HG03045 (cell line): ENCODE measurements around the gene KIAA0040.

Source experiments
- ATAC-seq: cut with Tn5 transposase; IDR thresholded peaks from one replicate; pipeline ENCODE4 v1.9.1; 2021; ENCODE audit warnings: mild to moderate bottlenecking, moderate library complexity; ENCODE audit not compliant: unreplicated experiment

Gene KIAA0040

DNA sequence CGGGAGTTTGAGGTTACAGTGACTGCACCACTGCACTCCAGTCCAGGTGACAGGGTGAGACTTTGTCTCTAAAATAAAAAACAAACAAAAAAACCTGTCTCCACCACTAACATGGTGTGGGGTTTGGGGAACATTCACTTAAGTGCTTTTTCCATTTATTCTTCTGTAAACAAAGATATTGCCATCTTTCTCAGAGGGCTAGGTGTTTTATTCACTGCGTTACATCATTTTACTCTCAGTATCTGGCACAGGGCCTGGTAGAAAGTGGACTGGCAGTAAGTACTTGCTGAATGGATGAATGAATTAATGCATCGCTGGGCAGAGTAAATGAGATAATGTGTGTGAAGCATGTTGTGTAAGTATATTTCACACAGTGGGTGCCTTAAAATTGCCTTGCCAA lies 20.1 kb downstream of the KIAA0040 start:
- no peak for ATAC-seq

- ATAC-seq, result no peak
These were observed 21.3 kb downstream of the KIAA0040 start for GRCh38 chr1:175171036-175171913.

DNA sequence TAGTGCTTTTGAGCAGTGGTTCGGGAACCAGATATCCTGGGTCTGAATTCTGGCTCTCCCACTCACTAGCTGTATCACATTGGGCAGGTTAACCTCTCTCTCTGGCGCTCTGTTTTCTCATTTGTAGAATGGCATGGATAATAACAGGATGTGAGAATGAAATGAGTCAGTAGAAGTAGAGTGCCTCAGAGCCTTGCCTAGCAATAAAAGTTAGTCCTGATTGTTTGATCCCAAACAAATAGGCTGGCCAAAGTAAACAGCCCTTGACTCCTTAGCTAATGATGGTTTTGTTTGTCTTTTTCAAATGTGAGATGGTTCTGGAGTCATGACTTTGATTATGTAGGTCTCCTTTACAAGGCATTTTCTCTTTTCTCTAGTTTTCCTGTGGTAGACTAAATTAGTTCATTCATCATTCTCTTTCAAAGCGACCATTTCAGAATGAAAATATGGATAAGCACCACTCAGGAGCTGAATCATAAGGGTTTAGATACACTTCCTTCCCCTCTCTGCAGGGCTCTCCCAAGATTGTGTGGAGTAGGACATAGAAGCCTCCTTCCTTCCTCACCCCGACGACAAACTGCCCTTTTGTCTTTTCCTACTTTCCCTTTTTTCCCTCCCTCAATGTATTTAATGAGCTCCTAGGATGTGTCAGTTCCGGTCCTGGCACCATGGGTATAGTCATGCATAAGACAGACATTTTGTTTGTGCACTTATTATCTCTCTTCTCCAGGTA lies 23.1 kb downstream of the KIAA0040 start:
- ATAC-seq, result no peak

DNA sequence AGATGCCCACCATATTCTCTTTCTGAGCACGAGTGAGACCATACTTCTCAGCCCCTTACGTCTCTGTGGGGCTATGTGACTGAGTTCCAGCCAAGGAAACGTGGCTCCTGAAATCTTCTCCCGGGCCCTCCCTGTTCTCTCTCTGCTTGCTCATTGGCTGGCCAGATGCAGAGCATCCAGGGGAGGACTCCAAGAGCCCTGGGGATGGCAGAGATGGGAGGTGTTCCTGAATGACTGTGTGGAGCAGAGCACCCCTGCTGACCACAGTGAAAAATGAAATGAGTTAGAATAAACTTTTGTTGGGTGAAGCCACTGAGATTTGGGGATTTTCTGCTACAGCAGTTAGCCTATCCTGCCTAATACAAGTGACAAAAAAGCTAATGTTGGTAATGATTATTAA lies 23.8 kb downstream of the KIAA0040 start:
- ATAC-seq, result no peak

- ATAC-seq, result no peak
These were observed 24.7 kb downstream of the KIAA0040 start for GRCh38 chr1:175167861-175168260.

DNA sequence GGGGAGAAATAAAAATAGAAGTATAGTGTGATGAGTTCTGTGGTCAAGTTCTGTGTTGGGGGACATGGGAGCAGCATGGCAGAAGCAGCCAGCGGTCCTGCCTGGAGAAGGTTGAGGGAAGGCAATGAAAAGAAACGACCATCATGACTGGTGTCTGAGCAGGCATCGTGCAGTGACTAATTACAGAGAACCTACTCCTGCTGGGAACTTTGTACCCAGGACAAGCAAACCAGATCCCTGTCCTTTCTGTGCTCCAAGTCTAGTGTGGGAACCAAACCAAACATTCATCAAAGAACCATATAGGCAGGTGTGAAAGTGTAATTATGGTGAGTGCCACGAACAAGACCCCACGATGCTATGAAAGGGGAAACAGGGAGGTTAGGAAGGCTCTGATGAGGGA lies 25.8 kb downstream of the KIAA0040 start:
- no peak for ATAC-seq

DNA sequence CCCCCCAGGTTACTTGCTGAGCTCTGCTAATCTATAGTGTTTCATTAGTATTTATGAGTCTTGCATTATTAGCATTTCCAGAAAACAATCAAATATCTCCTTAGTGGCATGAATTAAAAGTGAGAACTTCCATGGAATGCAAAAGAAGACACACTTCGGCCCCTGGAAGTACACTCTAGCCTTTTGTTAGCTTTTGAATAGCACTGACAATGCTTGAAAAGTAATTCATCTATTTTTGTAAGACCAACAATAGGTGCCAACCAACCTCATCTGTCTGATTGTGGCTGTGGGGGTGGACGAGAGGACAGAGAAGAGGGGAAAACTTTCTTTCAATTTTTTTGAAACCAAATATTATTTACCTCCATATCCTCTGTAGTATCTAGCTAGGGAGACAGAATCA lies 27.8 kb downstream of the KIAA0040 start:
- no peak for ATAC-seq

DNA sequence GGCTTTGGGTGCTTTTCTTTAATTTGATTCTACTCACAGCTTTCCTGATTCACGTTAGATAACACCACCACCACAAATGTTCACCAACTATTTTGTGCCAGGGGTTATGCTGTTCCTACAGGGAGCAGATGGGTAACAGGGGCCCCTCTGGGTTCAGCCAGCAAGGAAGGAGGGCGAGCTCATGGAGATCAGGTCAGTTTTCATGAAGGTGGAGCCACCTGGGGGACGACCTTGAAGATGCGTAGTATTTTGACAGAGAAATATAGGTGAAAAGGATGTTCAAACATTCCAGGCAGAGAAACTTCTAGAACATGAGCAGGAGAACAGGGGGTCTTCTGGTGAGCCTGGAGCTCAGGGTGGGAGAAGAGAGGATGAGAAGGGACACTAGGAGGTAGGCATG lies 28.9 kb downstream of the KIAA0040 start:
- no peak for ATAC-seq

DNA sequence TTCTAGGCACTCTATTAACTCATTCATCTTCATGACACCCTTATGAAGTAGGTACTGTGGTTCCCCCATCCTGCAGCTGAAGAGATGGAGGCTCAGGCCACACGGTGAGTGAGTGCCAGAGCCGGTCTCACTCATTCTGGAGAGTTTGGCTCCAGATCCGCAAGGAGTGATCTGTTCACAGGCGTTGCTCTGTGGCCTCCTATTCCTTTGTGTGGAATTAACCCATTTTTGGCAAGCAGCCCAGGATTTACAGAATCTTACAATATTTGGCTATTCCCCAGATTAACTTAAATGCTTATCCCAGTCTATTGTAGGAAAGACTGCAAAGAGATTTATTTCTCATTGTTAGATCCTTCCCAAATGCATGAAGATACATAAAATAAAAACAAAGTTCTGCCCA lies 29.6 kb downstream of the KIAA0040 start:
- no peak for ATAC-seq

GRCh38 chr1:175158170-175158591 lies 34.4 kb downstream of the KIAA0040 start:
- no peak for ATAC-seq

GRCh38 chr1:175157200-175157599 lies 35.4 kb downstream of the KIAA0040 start:
- ATAC-seq, result no peak

DNA sequence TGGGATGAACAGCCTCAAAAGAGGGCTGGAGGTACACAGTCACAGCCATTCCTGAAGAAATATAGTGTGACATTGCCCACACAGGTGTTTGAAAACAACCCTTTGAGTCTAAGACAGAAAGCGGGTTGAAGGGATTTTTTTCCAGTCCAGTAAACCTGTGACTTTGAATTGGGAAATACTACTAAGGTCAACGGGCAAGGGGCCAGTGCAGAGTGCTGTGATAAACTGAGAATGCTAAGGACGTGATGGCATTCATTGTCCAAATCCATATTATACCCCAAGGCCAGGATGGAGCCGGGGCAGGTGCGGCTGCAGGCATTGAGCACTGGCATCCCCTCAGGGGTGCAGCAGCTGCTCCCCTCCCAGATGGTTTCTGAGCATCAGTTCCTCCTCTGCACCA lies 36.6 kb downstream of the KIAA0040 start:
- ATAC-seq, result no peak

- ATAC-seq, result no peak
These were observed 37.1 kb downstream of the KIAA0040 start for GRCh38 chr1:175155473-175155856.

GRCh38 chr1:175154629-175155472 lies 37.7 kb downstream of the KIAA0040 start:
- no peak for ATAC-seq

GRCh38 chr1:175152006-175152652 lies 40.4 kb downstream of the KIAA0040 start:
- no peak for ATAC-seq

DNA sequence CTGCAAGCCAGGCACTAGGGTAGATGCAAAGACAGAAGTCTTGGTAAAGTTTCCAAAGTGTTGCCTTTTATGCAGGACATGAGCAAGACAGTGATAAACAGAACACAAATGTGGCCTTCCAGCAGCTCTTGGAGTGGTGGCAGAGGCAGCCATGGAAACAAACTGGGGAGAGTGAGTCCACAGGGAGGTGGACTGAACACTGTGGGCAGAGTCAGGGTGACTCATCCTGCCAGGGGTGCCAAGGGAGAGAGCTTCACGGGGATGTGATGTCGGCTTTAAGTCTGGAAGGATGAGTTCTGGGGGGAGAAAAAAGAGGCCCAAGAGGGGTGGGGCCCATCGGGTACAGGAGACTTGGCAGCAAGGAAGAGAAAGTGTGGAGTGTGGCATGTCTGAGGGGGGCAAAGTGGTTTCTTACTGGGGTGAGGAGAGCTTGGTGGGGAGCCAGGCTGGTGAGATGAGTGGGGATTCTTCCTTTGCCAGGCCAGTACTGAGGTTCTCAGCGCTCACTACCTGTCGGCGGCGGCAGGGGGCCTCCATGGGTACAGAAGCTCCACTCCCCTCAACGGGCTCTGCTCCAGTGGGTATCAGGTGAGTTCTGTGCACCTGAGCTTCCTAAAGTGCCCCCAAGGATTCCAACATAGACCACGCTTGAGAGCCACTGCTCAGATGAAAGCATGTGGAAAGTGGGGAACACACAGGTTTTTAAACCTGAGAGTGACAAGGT lies 41.8 kb downstream of the KIAA0040 start:
- ATAC-seq, result no peak

DNA sequence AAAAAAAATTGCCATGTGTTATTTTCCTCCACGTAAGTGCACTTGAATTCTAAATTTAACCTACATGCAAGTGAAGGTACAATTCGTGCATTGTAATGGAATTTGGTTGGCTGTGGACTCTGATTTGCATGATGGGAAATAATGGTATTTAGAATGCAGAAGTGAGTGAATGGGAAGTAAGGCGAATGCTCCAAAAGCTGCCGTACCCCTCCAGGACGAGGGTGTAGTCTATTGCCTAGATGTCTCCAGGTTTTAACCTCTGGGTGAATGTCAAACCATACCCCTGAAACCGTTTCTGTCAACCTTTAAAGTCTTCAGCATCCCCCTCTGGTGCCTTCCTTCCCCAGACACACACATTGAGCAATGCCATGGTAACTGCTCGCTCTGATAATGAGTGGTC lies 44.5 kb downstream of the KIAA0040 start:
- no peak for ATAC-seq

DNA sequence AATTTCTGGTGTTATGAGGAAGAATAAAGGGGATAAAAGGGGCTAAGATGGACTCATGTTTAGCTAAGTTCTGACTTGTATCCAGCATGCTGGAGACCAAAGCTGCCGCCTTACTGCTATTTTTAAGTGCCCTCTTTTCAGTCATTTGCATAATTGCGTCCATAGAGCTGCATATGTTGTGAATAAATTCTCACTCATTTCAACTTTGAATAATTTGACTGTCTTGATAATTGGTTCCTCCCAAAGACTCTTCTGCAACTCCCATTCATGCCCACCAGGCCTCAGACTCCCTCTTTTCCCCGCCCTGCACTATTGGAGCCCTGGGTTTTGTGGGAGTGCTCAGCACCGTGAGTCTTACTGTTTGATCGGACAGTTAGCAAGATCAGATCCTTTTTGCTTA lies 45.0 kb downstream of the KIAA0040 start:
- ATAC-seq, result no peak

DNA sequence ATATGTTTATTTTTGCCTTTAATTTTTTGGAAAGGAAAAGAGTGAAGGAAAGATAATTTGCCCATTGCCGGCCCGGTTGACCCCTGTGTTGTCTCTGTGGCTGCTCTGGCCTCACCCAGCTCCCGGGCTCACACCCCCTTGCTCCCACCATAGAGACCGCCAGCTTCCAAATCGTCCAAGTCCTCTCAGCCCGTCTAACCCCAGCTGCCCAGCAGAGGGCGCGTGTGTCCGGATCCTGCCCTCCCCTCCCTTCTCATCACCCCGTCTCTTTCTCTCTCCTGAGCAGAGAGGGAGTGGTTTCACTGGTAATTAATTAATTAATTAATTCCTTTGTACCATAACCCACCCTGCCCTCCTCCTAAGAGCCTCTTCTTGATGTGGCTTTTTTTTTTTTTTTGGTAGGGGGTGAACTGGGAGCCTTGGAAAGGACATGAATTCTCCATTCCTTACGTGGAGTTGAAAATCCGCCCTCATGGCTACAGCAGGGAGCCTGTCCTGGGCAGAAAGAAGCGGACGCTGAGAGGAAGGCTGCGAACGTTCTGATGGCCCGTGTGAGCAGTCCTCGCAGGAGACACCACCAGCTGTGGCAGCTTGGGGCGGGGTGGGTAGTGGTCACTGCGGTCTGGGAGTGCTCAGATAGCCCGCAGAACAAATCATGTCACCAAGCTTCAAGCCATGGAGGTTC lies 45.9 kb downstream of the KIAA0040 start:
- ATAC-seq, result no peak
